22Rv1 (cell line): ENCODE measurements around the gene USP54.

ENCODE experiments used
- CTCF ChIP-seq: fragments of 450-650 bp; IDR thresholded peaks from 2 replicates; pipeline ENCODE4 v1.5.1; 2017; ENCODE audit warnings: mild to moderate bottlenecking
- ZFX ChIP-seq: fragments of 450-650 bp; IDR thresholded peaks from 2 replicates; pipeline ENCODE4 v1.6.1; 2017; ENCODE audit warnings: antibody characterized with exemption, borderline replicate concordance

- TF ChIP-seq CTCF, result no peak
- TF ChIP-seq ZFX, result no peak
These were observed 104.5 kb downstream of the USP54 start for GRCh38 chr10:73486601-73487000.
